OCI-LY7 (cell line): ENCODE measurements around the gene NTNG2. TPM values are rescaled to one million over a fixed set of nuclear protein-coding genes. Genes with fewer than 3 reads are reported as not detected.

Experiments used
- BruUV-seq: library from RNA; stranded (reverse); fragments of 400-500 nt; replicated peaks from 2 replicates; lab custom pipeline; 2021; lab: Mats Ljungman, UMichigan
- CTCF ChIA-PET: fragments of 300-600 bp; sonication (Branson Sonifier 250); formaldehyde crosslinking; loops from one replicate; lab custom pipeline; 2022; ENCODE audit warnings: antibody characterized with exemption; ENCODE audit not compliant: unreplicated experiment; lab: Charles Lee
- POLR2A ChIA-PET: fragments of 300-600 bp; sonication (Branson Sonifier 250); formaldehyde crosslinking; loops from one replicate; lab custom pipeline; 2022; ENCODE audit warnings: antibody characterized with exemption; lab: Charles Lee
- DNase-seq: peaks from one replicate; pipeline ENCODE4 v3.0.0-alpha.2; 2015; ENCODE audit warnings: low spot score
- H2AFZ ChIP-seq: fragments of 200-600 bp; sonication (generic), shearing (Covaris generic); 2 replicates; pipeline ENCODE4 v1.6.1; 2014; ENCODE audit warnings: mild to moderate bottlenecking, antibody characterized with exemption, low read length, moderate library complexity
- H3K27ac ChIP-seq: fragments of 200-600 bp; sonication (generic); 2 replicates; pipeline ENCODE4 v1.5.1; 2014; ENCODE audit warnings: mixed run types, low read depth, mild to moderate bottlenecking, moderate library complexity, low read length, inconsistent platforms; ENCODE audit not compliant: poor library complexity, severe bottlenecking
- H3K36me3 ChIP-seq: fragments of 200-600 bp; sonication (generic); 2 replicates; pipeline ENCODE4 v1.6.1; 2014; ENCODE audit warnings: mild to moderate bottlenecking, antibody characterized with exemption, low read length, moderate library complexity, mixed read lengths; ENCODE audit not compliant: insufficient read depth
- H3K4me1 ChIP-seq: fragments of 200-600 bp; sonication (generic); 2 replicates; pipeline ENCODE4 v1.5.1; 2014; ENCODE audit warnings: mild to moderate bottlenecking, low read length; ENCODE audit not compliant: insufficient read depth, poor library complexity, severe bottlenecking
- H3K4me2 ChIP-seq: fragments of 200-600 bp; sonication (generic); 2 replicates; pipeline ENCODE4 v1.6.1; 2014; ENCODE audit warnings: mild to moderate bottlenecking, low read length
- H3K4me3 ChIP-seq: fragments of 200-600 bp; sonication (generic); 2 replicates; pipeline ENCODE4 v1.5.1; 2014; ENCODE audit warnings: mild to moderate bottlenecking, low read depth, low read length; ENCODE audit not compliant: poor library complexity, severe bottlenecking
- H3K79me2 ChIP-seq: fragments of 200-600 bp; sonication (generic); 2 replicates; pipeline ENCODE4 v1.6.1; 2016; ENCODE audit warnings: low read depth, mild to moderate bottlenecking, low read length, moderate library complexity, mixed read lengths; ENCODE audit not compliant: insufficient read depth
- H3K9me2 ChIP-seq: fragments of 200-600 bp; sonication (generic); 2 replicates; pipeline ENCODE4 v1.6.1; 2016; ENCODE audit warnings: mild to moderate bottlenecking, low read length, mixed read lengths; ENCODE audit not compliant: insufficient read depth
- H3K9me3 ChIP-seq: fragments of 200-600 bp; sonication (generic); 2 replicates; pipeline ENCODE4 v1.6.1; 2014; ENCODE audit warnings: mild to moderate bottlenecking, mixed run types, low read length, mixed read lengths
- H4K20me1 ChIP-seq: fragments of 200-600 bp; sonication (generic); 2 replicates; pipeline ENCODE4 v1.6.1; 2014; ENCODE audit warnings: mild to moderate bottlenecking, antibody characterized with exemption, low read length, moderate library complexity, mixed read lengths; ENCODE audit not compliant: insufficient read depth
- EZH2phosphoT487 ChIP-seq: fragments of 200-600 bp; sonication (generic); IDR thresholded peaks from 2 replicates; pipeline ENCODE4 v1.6.1; 2018; ENCODE audit warnings: low read depth, borderline replicate concordance, mild to moderate bottlenecking, mixed run types, antibody characterized with exemption, low read length, moderate library complexity, mixed read lengths
- intact Hi-C: fragments of 100-400 bp; cut with micrococcal nuclease; formaldehyde crosslinking; loops from one replicate; pipeline ENCODE4 v1.10.0; 2022; ENCODE audit not compliant: unreplicated experiment
- total RNA-seq, 2 experiments: library from RNA; depleted of rRNA in 1 of 2; stranded (reverse); fragments of >200 nt in 1 of 2; shearing (Covaris generic) in 1 of 2; gene quantifications; 2 replicates each; pipeline ENCODE4 v1.2.3, GENCODE V29; 2014 to 2022
- TF ChIP-seq, protein P1 (sequence below): fragments of 200-600 bp; sonication (generic); conservative IDR thresholded peaks from 2 replicates; pipeline ENCODE4 v1.5.1; 2014; ENCODE audit warnings: mild to moderate bottlenecking, antibody characterized with exemption, low read length, moderate library complexity, mixed read lengths

NTNG2 gene
- total RNA-seq, 2 experiments from 2014 or later, result 3.2 to 7.5 TPM

- H4K20me1 ChIP-seq, result no peaks in the 10 kb centered on the region
- intact Hi-C loops, result no loop called here
- H3K9me3 ChIP-seq, result no peaks in the 10 kb centered on the region
- CTCF ChIA-PET, result no interaction called here
- H3K4me2 ChIP-seq, result no peak overlapping the region
- H3K4me1 ChIP-seq, result peaks cover 12% of the 10 kb centered on the region
- no peak overlapping the region for H2AFZ ChIP-seq
- no peaks in the 10 kb centered on the region for H3K36me3 ChIP-seq
- TF ChIP-seq, protein P1, sequence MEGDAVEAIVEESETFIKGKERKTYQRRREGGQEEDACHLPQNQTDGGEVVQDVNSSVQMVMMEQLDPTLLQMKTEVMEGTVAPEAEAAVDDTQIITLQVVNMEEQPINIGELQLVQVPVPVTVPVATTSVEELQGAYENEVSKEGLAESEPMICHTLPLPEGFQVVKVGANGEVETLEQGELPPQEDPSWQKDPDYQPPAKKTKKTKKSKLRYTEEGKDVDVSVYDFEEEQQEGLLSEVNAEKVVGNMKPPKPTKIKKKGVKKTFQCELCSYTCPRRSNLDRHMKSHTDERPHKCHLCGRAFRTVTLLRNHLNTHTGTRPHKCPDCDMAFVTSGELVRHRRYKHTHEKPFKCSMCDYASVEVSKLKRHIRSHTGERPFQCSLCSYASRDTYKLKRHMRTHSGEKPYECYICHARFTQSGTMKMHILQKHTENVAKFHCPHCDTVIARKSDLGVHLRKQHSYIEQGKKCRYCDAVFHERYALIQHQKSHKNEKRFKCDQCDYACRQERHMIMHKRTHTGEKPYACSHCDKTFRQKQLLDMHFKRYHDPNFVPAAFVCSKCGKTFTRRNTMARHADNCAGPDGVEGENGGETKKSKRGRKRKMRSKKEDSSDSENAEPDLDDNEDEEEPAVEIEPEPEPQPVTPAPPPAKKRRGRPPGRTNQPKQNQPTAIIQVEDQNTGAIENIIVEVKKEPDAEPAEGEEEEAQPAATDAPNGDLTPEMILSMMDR, result no peak
- TF ChIP-seq EZH2phosphoT487, result no peak
- POLR2A ChIA-PET, result no interaction called here
- H3K4me3 ChIP-seq, result no peak overlapping the region
- no peaks in the 10 kb centered on the region for H3K9me2 ChIP-seq
- no peak for DNase-seq
- no peaks in the 10 kb centered on the region for H3K79me2 ChIP-seq
- BruUV-seq, result no TSS peak
- no peak overlapping the region for H3K27ac ChIP-seq
Measured at GRCh38 chr9:132238026-132238972, 76.4 kb downstream of the NTNG2 start.

DNA sequence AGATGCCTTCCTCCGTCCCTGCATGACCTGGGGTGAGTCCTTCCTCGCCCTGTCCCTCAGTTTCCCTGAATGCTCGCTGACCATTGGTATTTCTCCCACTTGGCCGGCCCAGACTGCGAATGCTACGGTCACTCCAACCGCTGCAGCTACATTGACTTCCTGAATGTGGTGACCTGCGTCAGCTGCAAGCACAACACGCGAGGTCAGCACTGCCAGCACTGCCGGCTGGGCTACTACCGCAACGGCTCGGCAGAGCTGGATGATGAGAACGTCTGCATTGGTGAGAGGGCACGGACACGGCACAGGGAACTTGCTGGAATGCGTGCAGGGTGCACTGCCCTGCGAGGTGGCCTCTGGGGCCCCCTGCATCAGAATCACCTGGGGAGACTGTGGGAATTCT lies 77.1 kb downstream of the NTNG2 start:
- no peak overlapping the region for H3K4me2 ChIP-seq

More for the DNA sequence above, 77.1 kb downstream of the NTNG2 start:
- ChIA-PET POLR2A (no interaction called here), CTCF (no interaction called here)
- Histone ChIP-seq H3K27ac (no peak overlapping the region), H2AFZ (no peak overlapping the region), H3K9me2 (no peaks in the 10 kb centered on the region), H4K20me1 (no peaks in the 10 kb centered on the region), H3K9me3 (no peaks in the 10 kb centered on the region), H3K36me3 (no peaks in the 10 kb centered on the region), H3K4me1 (peaks cover 17% of the 10 kb centered on the region), H3K79me2 (no peaks in the 10 kb centered on the region), H3K4me3 (no peak overlapping the region)
- BruUV-seq, result no TSS peak
- intact Hi-C loops, result no loop called here
- no peak for TF ChIP-seq EZH2phosphoT487
- TF ChIP-seq, protein P1, result no peak
- no peak for DNase-seq
